Stimulated activated CD4-positive, alpha-beta T cell treated with anti-CD3 and anti-CD28 coated beads, Interleukin-15, amount 100 ng/mL, for 48 hours (primary cell): ENCODE measurements around the gene SYNGAP1.
"Not testable (repeated sequence)": the region's sequence is repeated elsewhere in the genome, so short reads cannot be mapped to it uniquely, and the experiment has no call there.

ENCODE experiments used
- DNase-seq, 2 donors: peaks; one replicate each; pipeline ENCODE4 v3.0.0-alpha.2; 2020; ENCODE audit warnings: low read depth in 2 of 2

SYNGAP1 gene

DNA sequence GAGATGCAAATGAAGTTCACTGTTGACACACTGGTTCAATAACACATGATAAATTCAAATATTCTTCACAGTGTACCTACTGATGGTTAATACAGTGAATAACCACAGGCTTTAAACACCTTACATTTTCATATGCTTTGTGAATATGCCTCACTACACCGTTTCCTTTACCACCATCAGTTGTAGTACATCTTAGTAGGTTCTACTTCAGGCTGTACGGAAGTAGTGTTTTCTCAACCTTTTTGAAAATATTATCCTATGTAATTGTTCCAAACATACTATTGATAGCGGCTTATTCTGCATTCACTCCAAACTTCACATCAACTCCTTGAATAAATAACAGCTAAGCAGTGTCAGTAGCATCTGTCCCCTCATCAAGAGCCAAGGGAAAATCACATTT is 49.8 kb downstream of the SYNGAP1 start:
- no peak for DNase-seq

DNA sequence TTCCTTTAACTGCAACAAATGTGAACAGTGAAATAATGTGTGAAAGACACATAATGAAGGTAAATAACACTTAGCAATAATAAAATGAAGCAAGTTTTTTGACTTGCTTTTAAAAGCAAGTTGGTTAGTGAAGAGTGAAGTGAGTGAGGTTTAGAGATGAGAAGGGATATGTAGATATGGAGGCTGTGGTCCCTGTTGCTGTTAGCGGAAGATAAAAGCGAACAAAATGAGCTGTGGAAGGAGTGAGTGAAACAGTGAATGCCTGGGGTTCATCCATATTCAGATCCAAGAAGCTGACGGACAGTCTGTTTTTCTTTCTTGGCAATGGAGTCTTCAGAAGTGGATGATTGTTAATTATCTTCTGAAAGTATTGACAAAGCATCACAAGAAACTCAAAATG is 58.0 kb downstream of the SYNGAP1 start:
- DNase-seq: no peak

GRCh38 chr6:33481192-33481591 is 61.3 kb downstream of the SYNGAP1 start:
- no peak for DNase-seq

GRCh38 chr6:33482620-33483019 is 62.8 kb downstream of the SYNGAP1 start:
- DNase-seq: not testable (repeated sequence)

GRCh38 chr6:33483678-33484077 is 63.8 kb downstream of the SYNGAP1 start:
- DNase-seq: no peak

- DNase-seq: not testable (repeated sequence)
Measured at GRCh38 chr6:33484673-33485262, 64.9 kb downstream of the SYNGAP1 start.

GRCh38 chr6:33485680-33486079 is 65.8 kb downstream of the SYNGAP1 start:
- DNase-seq: not testable (repeated sequence)

- DNase-seq: no peak
Measured at GRCh38 chr6:33488339-33488738, 68.5 kb downstream of the SYNGAP1 start.

GRCh38 chr6:33490198-33490597 is 70.3 kb downstream of the SYNGAP1 start:
- DNase-seq: no peak

DNA sequence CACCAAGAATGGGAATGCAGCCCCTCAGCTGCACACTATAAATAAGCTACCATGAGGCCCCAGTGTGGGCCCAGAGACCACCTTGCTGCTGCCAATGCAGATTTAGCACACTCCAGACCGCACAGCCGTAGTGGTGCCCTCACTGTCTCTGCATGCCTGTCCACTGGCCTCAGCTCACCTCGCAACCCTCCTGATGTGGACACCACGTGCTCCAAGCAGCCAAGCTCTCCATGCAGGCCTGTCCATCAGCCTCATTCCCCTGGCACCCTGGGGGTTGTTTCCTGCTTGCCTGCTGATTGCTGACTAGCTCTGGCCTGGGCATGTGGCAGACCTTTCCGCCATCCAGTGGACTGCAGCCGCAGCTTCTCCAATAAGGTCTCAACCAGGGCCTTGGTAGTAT is 70.8 kb downstream of the SYNGAP1 start:
- DNase-seq: no peak

- no peak for DNase-seq
Measured at GRCh38 chr6:33492093-33492492, 72.2 kb downstream of the SYNGAP1 start.

DNA sequence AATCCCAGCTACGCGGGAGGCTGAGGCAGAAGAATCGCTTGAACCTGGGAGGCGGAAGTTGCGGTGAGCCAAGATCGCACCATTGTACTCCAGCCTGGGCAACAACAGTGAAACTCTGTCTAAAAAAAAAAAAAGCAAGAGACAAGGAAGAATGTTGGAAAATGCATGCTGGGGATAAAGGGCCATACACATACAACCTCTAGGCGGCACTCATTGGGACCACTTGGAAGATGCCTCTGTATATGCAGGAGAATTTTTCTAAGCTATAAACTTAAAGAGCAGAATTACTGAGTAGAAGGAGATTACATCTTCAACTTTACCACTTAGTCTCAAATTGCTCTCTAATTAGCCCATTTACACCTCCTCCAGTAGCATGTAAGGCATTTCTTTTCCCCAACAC is 77.3 kb downstream of the SYNGAP1 start:
- no peak for DNase-seq

GRCh38 chr6:33502486-33502885 is 82.6 kb downstream of the SYNGAP1 start:
- no peak for DNase-seq

- no peak for DNase-seq
Measured at GRCh38 chr6:33504486-33504885, 84.6 kb downstream of the SYNGAP1 start.
